ENCODE results near the gene ALOX5AP.

The ALOX5AP gene

DNA sequence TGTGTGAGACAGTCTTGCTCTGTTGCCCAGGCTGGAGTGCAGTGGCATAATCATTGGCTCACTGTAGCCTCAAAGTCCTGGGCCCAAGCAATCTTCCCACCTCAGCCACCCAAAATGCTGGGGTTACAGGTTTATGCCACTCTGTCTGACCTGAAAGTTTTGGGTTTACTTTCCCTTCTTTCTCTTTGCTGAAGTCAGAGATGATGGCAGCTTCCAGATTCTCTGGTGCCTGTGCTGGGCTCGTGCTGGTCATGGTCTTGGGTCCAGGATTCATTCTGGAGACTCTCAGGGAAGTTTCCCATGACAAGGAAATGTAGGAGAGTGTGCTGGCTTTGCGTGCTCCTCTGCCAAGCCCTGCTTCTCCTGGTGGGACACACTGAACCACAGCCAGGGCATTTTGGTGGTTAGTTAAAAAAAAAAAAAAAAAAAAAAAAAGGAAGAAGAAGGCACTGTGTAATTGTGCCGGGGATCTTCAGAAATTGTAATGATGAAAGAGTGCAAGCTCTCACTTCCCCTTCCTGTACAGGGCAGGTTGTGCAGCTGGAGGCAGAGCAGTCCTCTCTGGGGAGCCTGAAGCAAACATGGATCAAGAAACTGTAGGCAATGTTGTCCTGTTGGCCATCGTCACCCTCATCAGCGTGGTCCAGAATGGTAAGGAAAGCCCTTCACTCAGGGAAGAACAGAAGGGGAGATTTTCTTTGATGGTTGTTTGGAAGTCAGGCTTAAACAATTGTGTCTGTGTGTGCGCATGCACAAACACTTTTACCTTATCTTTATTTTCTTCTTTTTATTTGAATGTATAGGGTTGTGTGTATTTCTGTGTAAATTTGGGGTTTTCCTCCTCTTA is at the start of gene ALOX5AP:
Gene ALOX5AP (plus strand): TSS at position 519 of the 847 bp plus-strand sequence. CDS start 63 bp downstream, at position 582.
- peak; percentile 63 for DNase-seq

DNA sequence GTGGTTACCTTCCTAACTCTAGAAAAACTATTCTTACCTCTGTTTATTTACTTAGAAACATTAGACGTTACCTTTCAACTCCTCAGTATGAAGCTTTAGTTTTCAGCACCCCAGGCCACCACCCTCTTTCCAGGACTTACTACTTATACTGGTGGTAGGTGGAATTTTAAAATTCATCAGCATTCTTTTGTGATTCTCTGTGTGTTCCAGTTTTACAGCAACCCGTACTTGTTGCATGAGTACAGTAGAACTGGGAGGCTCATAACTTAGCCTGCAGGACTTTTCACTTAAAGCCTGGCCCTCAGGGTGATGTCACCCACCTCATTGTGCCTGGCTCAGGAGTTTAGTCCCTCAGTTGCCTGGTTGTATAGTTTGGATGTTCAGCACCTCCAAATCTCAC is 49.4 kb upstream of the ALOX5AP start:
- no peak for DNase-seq

DNA sequence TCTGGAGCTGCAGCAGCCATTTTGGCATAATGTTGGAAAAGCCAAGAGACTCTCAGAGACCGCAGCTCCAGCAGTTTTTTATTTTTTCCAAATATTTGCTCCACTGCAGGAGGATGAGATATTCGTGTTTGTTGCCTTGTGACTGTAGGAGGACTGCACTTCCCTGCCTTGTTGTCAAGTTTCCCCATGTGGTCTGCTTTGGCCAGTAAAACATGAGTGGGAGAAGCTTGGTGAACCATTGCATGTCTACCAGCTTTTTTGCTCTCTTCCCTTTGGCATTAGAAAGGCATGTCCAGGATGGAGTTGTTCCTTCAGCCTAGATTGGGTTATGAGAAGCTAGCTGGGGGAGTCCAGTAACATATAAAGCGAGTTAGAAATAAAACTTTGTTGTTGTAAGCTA is 47.7 kb upstream of the ALOX5AP start:
- DNase-seq, result no peak

DNA sequence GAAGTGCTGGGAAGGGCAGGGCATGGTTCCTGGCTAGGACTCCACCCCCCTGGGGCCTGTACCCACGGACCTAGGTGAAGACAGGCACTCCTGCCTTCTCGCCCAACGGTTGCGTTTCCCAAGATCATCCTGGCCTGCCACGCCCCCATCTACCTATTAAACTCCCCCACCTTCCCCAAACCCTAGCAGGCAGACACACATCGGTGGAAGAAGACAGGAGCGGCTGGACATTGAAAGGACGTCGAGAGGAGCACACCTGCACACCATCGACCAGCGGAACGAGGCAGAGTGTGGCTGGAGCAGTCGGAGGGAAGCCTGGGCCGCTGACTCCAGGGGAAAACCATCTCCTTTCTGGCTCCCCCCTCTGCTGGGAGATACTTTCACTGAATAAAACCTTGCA is 45.6 kb upstream of the ALOX5AP start:
- DNase-seq, result no peak

DNA sequence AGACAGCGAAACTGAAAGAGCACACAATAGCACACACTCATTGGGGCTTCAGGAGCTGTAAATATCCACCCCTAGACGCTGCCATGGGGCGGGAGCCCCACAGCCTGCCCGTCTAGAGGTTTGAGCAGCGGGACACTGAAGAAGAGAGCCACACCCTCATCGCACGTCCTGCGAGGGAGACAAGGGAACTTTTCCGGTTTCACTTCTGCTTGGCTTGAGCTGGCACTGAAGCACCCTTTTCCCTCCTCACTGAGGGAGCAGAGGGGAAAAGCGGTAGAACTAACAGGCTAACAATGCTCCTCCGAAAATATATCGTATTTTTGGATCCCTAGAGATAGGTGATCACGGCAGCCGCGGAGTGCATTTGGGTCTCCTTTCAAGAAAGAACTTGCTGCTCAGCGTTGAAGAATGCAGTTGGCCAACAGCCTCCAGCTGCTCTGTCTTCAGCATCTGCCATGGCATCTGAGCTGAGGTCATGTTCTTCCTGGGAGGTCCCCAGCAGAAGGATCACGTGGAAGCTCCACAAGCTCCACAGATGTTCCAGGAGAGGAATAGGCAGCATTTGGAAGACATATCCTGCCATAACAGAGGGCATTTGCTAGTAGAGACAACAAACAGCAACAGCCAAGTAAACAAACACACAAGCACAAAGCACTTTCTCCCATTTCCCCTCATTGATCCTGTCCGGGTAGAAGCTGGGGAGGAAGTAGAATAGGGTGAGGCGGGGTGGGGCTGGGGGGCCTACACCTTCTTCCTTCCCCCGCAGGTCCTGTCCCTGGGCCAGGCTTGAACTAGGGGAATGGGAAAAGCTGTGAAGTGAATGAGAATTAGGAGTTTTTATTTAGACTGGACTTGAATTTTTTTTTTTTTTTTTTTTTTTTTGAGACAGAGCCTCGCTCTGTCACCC is 44.8 kb upstream of the ALOX5AP start:
- no peak for DNase-seq

DNA sequence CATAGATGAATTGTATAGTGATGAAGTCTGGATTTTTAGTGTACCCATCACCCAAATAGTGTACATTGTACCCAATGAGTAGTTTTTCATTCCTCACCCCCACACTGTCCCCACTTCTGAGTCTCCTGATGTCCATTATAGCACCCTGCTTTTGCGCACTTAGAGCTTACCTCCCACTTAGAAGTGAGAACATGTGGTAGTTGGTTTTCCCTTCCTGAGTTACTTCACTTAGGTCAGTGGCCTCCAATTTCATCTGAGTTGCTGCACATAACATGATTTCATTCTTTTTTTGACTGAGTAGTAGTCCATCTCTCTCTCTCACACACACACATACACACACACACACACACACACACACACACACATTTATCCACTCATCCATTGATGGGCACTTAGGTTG is 43.2 kb upstream of the ALOX5AP start:
- DNase-seq, result no peak

DNA sequence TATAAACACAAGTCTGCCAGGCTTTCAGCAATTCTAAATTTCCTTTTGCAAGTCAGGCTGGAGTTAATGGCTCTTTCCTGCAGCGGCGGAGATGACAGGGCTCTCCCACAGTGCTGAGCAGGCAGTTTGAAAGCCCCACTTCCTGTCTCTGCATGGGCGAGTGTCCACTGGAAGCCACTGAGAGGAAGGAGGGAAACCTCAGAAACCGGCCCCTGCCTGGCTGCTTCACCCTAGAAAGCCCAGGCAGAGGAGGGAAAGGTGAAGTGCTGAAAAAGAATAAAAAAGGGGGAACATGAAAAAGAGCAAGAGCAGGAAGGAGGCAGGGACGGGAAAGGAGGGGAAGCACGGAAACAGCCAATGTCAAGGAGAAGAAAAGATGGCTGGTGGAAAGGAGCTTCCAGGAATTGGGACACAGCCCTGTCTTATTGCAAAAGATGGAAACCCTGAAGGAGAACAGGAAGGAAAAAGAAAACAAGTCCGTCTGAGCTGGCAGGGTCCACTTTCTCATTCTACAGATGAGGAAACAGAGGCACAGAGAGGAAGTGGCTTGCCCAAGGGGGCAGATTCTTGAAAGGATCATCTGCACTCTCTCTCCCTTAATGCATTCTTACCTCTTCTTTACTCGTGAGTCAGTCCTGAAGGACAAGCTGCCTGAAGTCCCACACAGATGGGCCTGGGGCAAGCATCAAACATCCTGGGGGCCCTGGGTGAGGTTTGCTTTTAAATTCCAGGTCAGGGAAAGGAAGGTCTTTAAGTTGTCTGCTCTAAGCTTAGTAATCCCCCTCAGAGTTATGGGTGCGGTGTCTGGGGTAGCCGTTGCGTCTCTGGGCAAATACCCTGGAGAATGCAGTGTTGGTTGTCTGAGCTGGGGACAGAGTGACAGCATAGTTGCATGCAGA is 38.8 kb upstream of the ALOX5AP start:
- peak; percentile 35 for DNase-seq

DNA sequence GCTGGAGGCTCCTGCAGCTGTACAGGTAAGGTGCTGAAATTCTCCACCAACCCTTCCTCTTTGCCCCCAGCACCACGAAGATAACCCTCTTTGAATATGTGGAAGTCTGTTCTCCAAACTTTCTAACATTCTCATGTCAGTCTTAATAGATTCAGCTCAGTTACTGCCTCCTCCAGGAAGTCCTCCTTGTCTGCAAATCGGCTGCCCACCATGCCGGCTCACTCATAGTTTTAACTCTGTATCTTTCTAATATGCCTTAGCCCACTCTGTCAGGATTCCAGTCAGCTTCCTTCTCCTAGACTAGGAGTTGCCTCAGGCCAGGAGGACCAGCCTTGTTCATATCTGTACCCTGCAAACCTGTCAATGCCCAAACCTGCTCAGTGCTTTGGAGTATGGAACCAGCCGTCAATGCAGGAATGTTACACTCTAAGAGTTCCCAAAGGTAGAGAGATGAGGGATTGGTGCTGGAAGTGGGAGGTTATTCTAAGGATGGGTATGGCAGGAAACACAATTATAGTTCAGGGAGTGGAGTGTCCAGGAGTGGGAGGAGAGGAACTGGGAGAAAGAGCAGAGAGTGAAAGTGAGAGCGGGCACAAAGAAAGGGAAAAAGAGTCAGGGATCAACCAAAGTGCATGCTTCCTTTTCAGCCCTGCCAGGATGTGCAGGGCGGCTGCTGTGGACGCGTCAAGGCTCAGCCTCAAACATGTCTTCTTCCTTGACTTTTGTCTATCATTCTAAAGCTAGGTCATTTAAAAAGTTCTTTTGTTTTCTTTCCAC is 38.0 kb upstream of the ALOX5AP start:
- DNase-seq, result no peak

DNA sequence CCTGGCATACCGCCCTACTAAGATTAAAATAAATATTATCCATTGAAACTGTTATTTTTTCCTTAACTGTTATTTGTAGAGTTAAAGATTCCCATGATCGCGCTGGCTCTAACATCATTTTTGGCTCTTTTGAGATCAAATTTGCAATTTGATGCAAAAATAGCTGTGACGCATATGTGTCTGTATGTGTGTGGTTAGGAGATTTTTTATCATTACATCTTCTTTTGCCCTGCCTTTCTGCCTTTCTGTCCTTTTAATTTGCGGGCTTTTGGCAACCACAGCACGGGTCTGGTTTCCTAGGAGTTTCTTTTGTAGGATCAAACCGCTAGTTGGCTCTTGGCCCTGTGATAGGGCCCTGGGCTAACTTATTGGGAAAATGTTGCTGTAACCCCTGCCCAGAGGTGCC is 37.3 kb upstream of the ALOX5AP start:
- DNase-seq, result no peak

DNA sequence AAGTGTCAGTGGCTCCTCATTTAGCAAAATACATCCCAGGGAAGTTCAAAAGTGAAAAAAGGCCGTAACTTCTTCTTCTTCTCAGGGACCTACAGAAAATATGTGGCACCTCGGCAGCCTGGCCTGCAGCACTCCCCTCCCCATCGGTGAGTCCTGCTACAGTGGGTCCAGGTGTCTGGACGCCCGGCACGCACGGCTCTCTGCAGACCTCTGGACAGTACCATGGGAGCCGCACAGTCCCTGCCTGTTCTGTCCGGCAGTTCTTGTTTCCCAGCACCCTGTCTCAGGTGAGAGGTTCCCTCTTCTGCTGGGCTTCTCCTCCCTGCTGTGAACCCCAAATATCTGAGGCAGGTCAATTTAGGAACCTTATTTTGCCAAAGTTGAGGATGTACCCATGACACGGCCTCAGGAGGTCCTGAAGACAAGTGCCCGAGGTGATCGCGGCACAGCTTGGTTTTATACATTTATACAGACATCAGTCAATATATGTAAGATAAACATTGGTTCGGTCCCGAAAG is 36.8 kb upstream of the ALOX5AP start:
- no peak for DNase-seq

DNA sequence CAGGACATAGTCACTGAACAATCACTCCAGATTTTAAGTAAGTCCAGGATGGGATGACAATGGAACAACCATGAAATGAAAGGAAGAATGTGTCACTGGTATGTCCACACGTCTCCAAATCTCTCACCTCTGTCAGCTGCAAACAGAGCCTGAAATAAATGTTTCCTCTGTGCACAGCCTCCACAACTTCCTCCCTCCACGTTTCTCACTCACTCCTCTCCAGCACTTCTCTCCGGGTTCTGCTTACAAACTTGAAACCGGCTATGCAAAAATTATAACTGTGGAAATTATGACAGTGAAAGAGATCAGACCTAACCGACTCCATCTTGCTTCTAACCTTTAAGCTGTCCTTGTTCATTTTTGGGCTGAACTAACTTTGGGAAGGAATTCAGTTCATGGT is 35.0 kb upstream of the ALOX5AP start:
- no peak for DNase-seq

DNA sequence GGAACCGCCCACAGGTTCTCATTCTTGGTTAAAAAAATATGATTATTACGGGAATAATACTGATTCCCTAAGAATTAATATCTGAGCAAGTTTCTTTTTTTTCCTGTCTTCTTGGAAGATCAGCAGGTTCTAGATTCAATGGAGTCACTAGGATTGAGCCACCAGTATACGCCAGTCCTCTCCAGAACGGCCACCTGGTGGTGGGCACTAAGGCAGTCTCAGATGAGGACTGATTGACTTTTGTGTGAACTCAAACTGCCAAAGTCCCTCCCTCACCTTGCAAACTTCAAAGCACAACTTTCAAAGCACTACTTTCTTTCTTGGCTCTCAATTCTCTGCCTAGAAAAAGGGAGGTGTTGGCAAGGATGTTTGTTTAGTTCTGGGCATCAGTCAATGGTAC is 33.3 kb upstream of the ALOX5AP start:
- no peak for DNase-seq

DNA sequence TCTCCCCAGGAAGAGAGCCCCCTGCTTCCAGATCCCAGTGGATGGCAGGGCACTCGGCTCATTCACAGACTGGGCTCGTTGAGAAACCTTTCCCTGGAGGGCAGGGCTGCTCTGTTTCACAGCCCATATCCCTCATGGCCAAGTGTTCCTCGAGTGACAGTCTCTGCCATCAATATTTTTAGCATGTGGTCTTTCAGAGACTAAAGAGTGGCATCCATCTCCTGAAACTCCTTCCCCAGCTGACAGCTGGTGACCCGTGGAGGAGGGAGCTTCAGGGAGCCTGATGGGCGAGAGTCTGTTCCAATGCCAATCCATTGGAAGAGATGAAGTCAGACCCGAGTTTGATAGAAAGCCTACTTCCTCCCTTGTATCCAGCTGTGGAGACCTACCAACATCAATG is 30.7 kb upstream of the ALOX5AP start:
- no peak for DNase-seq

DNA sequence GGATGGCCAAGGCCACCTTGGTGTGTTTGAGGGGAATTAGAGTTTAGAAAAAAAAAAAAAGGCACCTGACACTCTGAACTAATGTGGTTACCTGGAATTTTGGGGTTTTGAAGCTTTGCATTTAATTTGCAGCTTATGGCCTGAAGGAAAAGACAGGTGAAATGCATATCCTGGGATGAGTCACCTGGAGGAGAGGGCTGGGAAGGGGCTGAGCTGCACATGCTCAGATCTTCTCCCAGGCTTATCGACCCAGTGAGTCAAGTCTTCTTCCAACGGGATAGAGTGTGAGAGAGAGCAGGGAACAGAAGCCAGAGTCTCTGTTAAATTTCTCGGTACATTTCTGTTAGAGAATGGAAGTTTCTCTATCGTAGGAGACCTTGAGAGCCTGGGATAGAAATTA is 29.7 kb upstream of the ALOX5AP start:
- DNase-seq, result no peak

DNA sequence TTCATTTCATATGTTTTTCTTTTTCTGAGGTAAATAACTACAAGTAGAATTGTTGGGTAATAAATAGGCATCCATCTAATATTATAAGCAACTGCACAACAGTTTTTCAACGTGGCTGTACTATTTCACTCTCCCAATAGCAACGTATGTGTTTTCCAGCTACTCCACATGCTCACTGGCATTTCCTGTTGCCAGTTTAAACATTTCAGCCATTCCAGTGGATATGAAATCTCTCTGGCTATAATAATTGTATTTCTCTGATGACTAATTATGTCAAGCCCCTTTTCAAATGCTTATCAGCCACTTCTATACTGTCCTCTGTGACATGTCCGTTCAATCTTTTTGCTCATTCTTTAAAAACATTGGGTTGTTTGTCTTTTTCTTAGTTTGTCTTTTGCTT is 26.8 kb upstream of the ALOX5AP start:
- no peak for DNase-seq

DNA sequence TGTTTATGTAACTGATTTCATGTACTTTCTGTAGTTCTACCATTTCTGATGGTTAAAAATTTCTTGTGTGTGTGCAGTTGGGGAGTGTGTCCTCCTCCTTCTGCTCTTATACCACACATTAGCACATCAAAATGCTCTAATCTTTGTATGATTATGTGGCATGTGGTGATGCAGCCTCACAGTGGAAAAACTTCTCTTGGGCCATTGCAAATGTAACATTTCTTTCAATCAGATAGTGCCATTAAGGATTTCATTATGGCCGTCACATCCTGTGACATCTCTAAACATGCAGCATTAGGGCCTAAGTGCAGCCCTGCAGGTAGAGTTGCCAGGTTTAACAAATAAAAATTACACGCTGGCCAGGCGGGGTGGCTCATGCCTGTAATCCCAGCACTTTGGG is 24.9 kb upstream of the ALOX5AP start:
- DNase-seq, result no peak

DNA sequence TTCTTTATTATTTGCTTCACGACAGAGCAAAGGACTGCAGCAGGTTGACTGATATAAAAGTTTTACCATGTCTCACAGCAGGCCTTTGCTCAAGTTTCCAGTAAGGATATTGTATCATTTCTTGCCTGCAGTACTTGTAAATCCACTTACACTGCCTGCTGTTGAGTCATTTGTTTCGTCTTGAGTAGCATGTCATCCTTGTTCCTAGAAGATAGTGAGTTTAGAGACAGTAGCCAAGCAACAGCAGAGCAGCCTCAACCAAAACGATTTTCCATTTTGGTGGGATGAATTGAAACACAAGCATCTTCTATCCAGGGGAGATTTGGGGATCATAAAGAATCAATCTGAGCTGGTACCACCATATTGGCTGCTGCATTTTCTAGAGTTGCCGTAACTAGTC is 24.0 kb upstream of the ALOX5AP start:
- DNase-seq, result peak; percentile 84

DNA sequence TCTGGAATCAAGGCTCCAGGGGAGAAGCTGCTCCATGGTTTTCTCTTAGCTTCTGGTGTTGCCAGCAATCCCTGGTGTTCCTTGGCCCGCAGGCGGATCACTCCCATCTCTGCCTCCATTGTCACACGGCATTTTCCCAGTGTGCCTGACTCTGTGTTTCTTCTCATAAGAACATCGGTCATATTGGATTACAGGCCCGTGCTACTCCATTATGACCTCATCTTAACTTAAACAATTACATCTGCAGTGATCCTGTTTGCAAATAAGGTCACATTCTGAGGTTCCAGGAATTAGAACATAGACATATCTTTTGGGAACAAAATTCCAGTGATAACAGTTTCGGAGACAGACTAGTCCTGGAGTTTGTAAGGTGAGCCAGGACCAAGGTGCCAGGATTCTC is 23.5 kb upstream of the ALOX5AP start:
- DNase-seq, result no peak

DNA sequence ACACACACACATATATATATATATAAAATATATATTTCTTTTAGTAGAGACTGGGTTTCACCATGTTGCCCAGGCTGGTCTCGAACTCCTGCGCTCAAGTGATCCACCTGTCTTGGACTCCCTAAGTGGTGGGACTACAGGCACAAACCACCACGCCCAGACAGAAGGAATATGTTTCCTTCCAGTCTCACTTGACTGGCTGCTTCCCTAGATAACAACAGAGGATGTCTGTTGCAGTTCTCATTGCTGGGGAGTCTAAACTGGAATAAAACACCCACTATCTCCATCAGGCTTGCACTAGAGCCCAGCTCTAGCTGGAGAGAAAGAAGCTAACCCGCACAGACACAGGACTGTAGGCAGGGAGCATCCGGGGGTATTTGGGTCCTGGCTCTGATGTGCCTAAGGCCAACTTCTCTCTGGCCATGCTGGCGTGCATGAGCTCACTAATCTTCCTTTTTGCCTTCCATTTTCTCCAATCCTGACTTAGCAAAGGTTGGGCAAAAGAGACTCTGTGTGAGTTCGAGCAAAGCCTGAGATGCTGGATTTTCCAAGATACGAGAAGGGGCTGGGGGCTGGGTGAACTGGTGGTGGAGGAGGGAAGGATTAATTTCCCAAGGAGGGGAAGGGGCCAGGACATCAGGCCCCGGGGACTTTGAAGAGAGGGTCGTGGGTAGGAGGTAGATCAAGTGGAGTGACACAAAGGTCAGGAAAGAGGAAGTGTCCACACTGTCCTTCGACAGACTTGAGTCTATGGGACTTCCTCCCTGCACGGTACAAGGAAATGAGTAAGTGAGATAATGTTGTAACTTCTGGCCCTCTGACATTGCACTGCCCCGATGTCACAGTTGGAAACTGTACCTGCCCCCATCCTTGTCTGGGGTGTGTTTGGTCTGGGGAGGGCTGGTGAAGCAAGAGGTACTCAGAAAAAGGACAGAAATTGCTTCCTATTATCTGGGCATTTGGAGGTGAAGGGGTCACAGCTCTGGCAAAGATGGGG is 22.5 kb upstream of the ALOX5AP start:
- peak; percentile 60 for DNase-seq

DNA sequence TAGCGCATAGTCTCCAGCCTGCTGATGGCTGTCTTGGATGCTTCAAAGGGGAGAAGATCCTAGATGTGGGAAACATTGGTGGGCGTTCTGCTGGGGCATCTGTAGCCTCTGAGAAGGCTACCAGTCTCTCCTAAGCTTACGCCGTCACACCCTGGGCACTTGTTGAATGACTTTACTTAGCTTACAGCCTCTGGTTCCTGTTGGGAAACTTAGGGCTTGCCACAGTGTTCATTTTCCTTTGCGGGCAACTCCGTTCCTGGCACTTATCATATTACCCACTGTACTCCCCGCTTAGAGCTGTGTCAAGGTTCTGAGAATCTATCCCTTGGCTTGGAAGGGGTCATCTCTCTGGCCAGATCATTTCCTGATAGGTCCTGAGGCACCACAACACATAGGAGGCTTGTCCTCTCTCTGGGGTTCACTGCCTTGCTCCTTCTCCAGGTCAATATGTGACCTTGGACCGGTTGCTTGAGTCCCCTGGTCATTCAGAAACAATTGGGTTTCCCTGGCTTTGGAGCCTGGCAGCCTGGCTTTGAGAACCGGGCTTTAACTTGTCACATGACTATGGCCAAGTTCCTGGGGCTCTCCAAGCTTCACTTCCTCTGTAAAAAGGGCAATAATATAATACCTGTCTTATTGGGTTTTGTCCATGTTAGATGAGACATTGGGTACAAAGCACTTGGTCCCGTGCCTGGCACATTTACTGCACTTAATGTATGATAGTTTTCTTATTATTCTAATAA is 20.5 kb upstream of the ALOX5AP start:
- DNase-seq, result no peak

Measured in activated CD4-positive, alpha-beta T cell treated with anti-CD3 and anti-CD28 coated beads, Interleukin-2, amount 50 U/mL, for 16 hours (primary cell).